ENCODE results near the gene IL17D. TPM values are rescaled to one million over a fixed set of nuclear protein-coding genes. Genes with fewer than 3 reads are reported as not detected.
"Not testable (repeated sequence)": the region's sequence is repeated elsewhere in the genome, so short reads cannot be mapped to it uniquely, and the experiment has no call there.

The IL17D gene, protein sequence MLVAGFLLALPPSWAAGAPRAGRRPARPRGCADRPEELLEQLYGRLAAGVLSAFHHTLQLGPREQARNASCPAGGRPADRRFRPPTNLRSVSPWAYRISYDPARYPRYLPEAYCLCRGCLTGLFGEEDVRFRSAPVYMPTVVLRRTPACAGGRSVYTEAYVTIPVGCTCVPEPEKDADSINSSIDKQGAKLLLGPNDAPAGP
- total RNA-seq, result 7.1 TPM

DNA sequence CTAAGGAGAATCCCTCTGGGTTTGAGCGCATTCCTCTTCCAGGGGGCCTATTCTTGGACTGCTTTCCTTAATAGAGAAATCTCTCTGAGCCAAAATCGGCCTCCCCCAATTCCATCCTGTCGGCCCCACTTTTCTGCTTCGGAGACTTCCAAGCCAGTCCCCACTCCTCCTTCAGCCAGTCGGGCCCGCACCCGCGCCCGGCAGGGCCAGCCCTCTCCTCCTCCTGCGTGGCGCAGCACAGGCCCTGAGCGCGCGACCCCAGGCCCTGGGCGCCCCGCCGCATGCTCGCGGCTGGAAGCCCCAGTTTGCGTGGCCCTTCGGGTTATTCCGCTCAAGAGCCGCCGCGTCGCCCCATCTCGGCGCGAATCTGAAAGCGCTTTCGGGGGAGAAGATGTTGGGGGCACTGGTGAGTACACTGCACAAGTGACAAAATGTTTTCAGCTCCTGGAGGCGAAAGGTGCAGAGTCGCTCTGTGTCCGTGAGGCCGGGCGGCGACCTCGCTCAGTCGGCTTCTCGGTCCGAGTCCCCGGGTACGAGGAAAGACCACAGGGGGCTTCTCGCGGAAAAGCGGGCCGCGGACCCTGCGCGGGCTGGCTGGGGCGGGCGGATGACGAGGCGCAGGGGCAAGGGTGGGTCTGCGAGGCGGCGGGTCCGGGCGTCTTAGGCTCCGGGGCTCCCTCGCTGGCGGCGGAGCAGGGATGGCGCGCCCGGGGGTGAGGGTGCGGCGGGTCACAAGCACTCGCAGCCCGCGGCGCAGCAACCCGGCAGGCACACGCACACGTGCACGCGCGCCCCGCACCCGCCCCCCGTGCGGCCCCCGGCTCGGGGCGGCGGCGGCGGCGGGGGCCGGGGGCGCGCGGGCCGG is at the start of gene IL17D:
Gene IL17D, plus strand, starts transcription at position 785 of the 865 bp plus-strand sequence. CDS start 303 bp downstream, outside the sequence.
- no peak for DNase-seq (ENCODE audit: low spot score)

DNA sequence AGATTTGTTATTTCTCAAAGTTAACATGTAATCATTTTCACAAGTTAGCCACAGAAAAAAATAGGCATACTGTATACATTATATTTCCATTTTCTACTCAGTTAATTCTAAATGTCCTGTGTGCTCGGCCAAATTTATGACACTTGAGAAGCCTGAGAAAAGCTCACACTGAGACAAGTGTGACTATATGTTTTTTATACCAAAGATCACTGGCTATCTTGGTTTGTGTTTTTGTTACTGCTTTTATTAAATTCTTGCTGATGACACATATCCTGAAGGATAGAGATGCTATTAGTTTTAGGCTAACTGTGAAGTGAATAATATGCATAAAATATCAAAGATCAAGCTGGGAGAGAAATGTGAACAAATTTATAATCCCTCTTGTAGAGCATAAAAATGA is 49.3 kb upstream of the IL17D start:
- no peak for DNase-seq (ENCODE audit: low spot score)

DNA sequence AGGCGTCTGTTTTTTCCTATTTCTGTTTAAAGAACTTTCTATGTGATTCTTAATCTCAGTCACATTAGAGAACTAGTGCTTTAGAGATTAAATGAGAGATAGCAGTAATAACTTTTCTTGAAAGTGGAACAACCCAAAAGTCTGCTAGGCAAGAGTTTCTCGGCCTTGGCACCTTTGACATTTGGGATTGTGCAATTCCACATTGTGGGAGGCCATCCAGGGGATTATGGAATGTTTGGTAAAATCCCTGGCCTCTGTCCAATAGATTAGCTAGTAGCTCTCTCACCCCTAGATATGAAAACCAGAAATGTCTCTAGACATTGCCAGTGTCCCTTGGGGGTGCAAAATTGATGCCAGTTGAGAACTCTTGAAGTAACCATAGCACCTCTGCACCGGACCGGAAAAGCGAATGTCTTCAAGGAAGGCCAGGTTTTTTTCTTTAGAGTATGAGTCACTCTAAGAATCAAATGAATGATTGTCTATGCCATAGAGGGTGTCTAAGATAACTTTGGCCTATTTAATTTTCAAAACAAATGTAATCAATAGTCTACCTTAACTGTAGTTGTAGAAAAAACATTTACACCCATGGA is 45.0 kb upstream of the IL17D start:
- no peak for DNase-seq (ENCODE audit: low spot score)

DNA sequence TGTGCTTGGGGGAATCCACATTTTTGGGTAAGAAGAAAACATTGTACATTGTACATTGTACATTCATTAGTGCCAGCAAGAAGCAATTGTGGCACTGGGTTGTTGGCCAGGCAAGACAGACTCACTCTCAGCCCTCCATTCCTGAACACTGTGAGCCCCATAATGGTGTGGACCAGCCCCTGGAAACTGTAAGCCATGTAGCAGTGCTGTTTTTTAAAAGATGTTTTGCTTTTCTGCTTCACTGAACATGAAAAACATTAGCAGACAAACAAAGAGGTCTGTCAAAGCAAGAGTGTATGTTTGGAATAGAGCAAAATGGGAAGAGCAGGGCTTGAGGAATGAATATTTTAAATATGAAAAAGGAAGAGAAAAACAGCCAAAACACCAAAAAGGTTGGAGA is 39.1 kb upstream of the IL17D start:
- no peak for DNase-seq (ENCODE audit: low spot score)

DNA sequence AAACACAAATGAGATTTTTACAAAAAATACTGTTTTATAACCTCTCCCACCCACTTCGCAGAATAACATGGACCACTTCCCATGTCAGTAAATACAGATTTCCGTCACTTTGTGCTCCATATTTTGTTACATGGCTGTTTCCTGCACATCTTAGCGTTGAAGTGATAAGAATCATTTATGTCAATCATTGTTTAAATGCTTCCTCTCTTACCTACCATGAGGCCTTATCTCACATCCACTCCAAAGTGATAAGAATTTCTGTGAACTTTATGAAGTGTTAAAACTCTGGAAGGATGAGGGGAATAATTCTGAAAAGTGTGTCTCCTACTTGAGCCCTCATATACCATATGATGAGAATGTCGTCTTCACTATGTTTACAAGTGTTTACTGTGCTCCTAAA is 36.6 kb upstream of the IL17D start:
- DNase-seq (ENCODE audit: low spot score), result no peak

DNA sequence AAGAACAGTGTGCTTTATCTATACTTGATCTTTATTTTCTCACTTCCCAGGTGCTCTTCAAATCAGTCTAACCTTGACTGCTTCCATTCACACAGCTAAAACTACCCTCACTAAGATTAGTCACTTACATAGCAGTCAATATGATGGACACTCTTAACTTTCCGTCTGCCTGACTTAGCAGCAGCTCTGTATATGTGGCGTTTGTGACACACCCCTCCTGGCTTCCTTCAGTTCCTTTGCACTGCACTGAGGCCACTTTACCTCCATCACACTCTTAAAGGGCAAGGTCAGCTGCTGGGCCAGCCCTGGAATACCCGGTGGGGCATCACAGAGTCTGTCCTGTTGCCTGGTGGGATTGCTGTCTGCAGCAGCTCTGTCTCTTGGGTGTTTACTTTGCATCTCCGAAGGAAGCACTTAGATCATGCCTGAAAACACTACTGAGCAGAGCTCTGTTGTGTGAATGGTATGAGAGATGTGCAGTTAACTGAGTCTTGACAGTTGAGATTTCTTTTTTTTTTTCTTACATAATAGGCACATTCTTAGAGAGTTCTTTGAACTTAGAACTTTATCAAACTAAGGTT is 35.6 kb upstream of the IL17D start:
- no peak for DNase-seq (ENCODE audit: low spot score)

DNA sequence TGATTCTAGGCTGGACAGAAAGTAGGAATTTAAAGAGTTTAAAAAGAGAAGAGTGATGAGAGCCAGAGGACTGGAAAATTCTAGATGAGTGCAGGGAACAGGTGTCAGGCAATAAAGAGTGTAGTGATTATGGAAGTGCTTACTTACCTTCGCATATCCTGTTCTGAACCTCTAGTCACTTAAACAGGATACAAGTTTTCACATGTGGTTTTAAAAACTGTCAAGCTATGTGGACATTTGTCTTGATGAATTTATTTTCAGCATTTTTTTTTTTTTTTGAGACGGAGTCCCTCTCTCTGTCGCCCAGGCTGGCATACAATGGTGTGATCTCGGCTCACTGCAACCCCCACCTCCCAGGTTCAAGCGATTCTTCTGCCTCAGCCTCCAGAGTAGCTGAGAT is 34.3 kb upstream of the IL17D start:
- DNase-seq (ENCODE audit: low spot score), result no peak

DNA sequence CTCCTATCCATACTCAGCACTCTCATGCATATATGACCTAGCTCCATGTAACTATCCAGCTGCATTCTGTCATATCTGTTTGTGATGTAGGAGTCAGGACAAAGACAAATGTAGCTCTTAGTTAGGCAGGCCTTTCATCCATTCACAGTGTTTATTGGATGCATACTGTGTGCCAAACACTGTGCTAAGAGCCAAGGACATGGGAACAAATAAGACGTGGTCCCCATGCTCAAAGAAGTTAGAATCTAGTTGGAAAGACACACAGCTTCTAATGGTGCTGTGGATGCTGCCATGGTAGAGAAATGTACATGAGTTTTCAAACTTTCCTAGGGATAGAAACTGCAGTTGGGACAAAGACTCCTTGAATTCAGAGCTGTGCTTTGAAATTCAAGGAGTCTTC is 31.7 kb upstream of the IL17D start:
- DNase-seq (ENCODE audit: low spot score), result no peak

DNA sequence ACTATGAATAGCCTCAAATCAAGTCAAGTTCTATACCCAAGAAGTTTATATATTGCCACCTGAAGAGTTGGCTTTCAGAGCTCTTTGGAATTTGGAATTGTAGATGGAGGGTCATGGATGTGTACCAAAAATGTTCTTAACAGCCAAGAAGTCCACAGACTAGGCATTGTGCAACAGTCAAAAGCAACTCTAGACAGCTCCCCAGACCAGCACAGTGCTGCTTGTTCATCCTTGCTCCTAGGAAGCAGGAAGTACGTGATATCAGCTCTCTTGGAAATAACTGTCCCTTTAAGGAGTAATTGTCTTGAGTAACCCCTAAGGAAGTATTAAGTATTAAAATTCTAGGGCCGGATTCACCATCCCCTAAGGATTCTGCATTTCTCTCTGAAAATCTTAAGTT is 30.7 kb upstream of the IL17D start:
- no peak for DNase-seq (ENCODE audit: low spot score)

DNA sequence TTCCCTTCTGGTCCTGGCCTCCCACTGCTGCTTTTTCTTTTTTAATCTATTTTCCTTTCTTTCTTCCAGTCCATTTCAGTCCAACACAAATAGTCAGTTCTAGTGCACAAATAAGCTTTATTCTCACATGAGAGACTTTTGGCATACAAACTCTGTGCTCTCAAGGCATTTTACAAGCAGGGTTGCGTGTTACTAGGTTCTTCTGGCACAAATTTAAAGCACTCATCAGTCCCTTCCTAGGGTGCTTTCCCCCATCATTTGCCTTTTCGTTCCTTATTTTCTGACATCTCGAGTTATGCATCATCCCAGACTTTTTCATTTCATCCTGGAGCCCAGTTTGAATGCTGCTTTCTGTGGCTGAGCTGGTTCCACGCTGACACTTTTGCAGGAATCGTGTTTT is 29.8 kb upstream of the IL17D start:
- no peak for DNase-seq (ENCODE audit: low spot score)

DNA sequence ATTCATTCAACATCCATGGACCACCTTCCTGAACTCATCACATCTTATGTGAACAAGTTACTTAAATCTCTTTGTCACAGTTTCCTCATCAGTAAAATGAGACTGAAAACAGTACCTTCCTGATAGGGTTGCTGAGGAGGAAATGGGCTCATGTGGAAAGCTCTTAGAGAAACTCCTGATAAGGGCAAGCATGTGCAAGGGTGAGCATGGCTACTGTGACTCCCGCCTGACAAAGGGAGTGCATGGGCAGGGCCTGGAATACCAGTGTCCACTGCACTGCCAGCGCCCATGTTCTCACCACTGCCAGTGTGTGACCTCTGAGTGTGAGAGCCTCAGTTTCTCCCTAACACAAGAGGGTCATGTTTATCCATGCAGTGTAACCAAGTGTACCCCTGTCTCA is 27.3 kb upstream of the IL17D start:
- DNase-seq (ENCODE audit: low spot score), result no peak

DNA sequence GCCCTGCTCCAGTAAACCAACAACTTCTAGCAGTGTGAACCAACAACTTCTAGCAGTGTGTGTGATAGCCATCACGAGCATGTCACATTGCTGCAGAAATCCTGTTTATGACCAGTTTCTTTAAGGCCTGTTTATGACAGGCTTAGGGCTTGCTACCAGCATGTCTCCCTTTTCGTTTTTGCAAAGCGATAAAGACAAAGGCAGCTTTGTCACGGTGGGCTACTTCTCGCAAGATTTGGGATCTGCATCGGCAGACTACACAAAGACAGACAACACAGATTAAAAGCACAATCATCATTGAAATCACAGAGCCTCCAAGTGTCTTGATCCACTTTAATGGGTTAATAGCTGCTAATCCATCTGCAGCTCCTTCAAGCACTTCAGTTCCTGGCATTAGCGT is 24.9 kb upstream of the IL17D start:
- DNase-seq (ENCODE audit: low spot score), result not testable (repeated sequence)

DNA sequence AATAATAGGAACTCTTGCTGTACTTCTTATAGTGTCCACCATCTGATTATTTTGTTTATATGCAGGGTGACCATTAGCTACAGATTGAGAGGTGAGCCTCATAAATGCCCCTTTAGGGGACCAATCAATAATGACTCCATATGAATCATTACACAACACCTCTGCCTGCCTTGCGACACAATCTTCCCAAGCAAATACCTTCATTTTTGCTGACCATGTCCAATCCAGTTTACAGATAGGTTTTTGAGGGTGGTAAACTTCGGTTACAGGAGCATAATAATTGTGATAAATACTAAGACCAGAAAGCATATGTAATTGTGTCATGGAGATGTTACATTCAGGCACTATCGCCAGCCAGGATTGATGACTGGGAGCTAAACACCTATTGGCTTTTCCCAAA is 23.6 kb upstream of the IL17D start:
- DNase-seq (ENCODE audit: low spot score), result no peak

DNA sequence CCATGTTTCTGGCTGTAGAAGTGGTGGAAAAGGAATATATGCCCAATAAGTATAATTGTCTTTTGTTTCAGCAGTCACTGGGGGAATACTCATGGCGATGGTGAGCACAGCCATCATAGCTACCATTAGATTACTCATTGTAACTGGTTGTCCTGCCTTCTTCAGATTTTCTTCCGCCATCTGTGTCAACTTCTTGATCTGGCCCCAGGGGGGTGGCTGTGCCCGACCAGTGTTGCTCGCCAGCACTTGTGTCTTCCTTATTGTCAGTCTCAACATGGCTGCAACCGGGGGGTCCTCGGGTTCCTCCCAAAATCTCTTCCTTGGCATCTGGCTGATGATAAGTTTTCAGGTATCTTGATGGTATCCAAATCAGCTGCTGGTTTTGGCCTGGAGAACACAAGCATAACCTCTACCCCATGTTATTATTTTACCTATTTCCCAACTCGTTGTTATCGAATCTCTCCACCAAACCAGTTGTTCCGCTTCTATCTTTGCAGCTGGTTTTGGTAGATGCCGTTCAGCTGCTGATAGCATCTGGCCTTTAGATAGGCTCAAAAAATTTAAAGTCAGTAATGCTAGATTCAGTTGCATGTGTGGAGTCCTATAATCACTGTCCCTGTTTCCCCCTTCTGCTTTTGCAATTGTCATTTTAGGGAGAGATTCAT is 23.0 kb upstream of the IL17D start:
- DNase-seq (ENCODE audit: low spot score), result no peak

DNA sequence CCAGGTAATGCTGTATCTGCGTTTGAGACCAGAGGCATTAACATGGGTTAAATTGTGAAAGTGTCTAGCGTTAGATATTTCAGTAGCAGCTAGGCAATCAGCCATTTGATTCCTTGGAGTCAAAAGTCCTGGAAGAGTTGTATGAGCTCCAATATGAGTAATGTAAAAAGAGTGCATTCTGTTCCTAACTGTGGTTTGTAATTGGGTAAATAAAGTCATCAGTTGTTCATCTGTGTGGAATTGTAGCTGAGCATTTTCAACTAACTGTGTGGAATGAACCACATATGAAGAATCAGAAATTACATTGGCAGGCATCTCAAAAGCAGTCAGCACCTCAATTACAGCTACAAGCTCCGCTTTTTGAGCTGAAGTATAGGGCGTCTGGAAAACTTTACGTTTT is 22.0 kb upstream of the IL17D start:
- not testable (repeated sequence) for DNase-seq (ENCODE audit: low spot score)

DNA sequence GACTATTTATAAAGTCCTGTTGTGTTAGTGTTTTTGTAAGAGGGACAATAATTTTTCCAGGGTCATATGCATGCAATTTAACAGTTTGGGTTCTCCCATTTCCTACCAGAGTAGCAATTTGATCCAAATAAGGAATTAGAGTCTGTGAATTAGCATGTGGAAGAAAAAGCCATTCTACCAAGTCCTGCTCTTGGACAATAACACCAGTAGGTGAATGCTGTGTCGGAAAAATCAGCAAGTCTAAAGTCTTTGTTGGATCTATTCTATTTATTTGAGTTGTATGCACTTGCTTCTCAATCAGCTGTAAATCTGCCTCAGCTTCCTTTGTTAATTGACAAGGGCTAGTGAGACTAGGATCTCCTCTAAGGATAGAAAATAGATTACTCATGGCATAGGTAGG is 21.4 kb upstream of the IL17D start:
- DNase-seq (ENCODE audit: low spot score), result no peak

DNA sequence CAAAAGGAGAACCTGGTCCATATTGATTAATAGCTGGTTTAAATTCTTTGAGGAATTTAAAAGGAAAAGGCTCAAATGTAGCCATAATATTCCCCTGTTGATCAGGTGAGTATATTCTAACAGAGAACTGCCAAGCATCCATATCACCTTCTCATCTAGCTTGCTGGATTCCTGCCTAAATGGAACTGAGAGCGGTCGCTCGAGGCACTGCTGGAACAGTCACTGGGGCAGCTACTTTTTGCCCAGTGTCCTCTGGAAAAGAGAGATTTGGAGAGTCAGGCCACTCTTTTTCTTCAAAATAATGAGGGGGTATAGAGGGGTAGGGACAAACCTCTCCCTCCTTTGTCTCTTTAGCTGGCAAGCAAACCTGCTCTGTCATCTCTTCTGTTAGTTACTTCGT is 19.5 kb upstream of the IL17D start:
- no peak for DNase-seq (ENCODE audit: low spot score)

DNA sequence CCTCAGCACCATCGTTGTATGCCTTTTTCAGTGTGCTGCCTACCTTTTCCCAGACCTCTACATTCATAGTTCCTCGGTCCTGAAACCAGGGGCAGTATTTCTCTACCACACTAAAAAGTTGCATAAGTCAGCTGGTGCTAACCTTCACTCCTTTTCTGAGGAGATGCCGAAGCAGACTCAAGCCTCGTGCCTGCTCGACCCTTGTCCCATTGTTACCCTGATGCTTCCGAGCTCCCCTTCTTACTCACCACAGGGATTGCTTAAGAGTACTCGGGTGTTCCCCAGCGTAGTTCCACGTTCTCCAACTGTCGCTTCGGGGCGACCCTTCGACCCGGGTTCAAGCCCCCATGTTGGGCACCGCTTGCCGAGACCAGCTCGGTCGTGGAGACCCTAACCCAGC is 19.0 kb upstream of the IL17D start:
- DNase-seq (ENCODE audit: low spot score), result no peak

DNA sequence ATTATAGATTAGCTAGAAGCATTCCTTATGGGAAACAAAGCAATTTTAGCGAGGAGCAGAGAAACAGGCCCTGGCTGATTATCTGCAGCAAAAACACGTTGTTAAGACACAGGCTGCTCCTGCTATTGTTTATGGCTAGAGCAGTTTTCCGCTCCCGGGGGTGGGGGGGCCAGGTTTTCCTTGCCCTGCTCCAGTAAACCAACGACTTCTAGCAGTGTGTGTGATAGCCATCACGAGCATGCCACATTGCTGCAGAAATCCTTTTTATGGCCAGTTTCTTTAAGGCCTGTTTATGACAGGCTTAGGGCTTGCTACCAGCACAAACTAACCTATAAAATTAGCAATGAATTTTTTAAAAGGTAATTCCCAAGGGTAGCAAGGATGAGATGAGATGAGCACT is 18.4 kb upstream of the IL17D start:
- no peak for DNase-seq (ENCODE audit: low spot score)

DNA sequence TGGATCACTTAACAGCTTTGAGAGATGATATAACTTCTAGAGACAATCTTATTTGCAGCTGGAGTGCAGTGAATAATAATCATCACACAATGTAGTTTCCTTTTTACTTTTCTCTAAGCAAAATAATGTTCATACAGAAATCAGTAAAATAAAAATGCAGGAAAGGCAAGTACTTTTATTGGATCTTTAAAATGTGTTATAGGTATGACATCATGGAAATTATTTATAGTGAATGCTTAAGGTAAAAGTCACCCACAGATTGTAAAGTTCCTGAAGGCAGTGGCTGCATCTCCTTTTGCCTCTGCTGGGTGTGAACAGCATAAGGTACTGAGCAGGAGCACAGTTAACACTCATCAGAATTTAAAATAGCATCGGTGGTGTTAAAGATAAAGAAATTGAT is 17.3 kb upstream of the IL17D start:
- DNase-seq (ENCODE audit: low spot score), result no peak

DNA sequence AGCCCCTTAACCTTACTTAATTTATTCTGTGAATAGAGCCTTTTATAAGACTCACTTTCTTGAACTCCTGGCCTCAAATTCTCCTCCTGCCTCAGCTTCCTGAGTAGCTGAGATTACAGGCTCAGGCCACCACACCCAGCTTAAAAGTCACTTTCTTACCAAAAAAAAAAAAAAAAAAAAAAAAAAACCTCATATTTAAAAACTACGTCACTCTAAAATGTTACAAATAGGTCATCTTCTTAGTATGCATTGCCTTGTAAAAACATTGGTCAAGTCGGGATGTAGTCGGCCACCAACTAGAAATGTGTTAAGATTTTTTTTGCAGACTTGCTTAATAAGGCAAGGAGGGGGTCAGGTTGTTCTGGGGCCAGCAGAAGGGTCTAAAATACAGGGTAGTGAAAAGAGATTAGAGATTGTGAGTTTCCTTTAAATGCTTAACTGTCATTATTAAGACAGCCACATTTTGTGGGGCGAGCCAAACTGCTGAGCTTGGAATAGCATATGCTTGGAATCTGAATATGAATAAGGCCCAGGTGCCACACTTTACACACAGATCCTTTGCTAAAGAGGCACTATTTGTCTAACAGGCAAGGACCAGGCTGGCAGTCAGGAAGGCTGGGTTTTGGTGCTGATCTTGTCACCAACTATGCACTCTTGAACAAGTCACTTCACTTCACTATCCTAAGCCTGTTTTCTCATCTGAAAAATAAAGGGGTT is 16.5 kb upstream of the IL17D start:
- no peak for DNase-seq (ENCODE audit: low spot score)

DNA sequence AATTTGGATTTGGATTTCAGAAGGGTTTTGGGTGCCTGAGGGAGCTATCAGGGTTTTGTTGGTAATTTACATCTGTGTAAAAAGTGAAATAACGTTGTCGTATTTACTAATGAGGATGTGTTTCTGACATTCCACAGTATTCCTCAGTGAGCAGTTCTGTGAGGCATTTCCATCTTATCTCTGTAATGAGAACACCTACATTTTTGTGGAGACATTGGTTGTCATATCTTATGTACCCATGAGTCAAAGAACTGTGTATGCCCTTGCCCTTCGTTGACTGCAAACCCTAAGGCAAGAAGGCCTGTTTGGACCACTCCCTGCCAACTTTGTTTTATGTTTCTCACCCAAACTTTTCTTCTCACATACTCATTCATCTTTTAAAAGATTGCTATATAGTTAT is 14.2 kb upstream of the IL17D start:
- no peak for DNase-seq (ENCODE audit: low spot score)
